ENCODE measurements around the gene GLB1L2.

- no peak for TF ChIP-seq ZNF565 (CRISPR knock-in tag; conservative IDR thresholded peaks at IDR 0.05; ENCODE audit: low read depth)
- TF ChIP-seq RARB (CRISPR knock-in tag; IDR thresholded peaks at IDR 0.05), result no peak
- TF ChIP-seq CSRNP3 (CRISPR knock-in tag; IDR thresholded peaks at IDR 0.05), result no peak
- TF ChIP-seq PATZ1 (CRISPR knock-in tag; IDR thresholded peaks at IDR 0.05; ENCODE audit: borderline replicate concordance), result no peak
- TF ChIP-seq ARNTL (CRISPR knock-in tag; IDR thresholded peaks at IDR 0.05; ENCODE audit: borderline replicate concordance, low read depth), result no peak
- TF ChIP-seq CREB5 (CRISPR knock-in tag; IDR thresholded peaks at IDR 0.05; ENCODE audit: low read depth), result no peak
- no peak for TF ChIP-seq TSHZ2 (CRISPR knock-in tag; IDR thresholded peaks at IDR 0.05)
Measured at GRCh38 chr11:134352111-134352510, 20.3 kb downstream of the GLB1L2 start.

All from SK-N-SH treated with all-trans-retinoic acid at 6 μM for 48 hours (cell line).